CD1c-positive myeloid dendritic cell (primary cell): ENCODE results near the gene SELENOO.
"Not testable (repeated sequence)": the region's sequence is repeated elsewhere in the genome, so short reads cannot be mapped to it uniquely, and the experiment has no call there.

ENCODE experiments used
- DNase-seq: peaks from one replicate; pipeline ENCODE4 v3.0.0-alpha.2; 2016; ENCODE audit errors: extremely low spot score

SELENOO gene

DNA sequence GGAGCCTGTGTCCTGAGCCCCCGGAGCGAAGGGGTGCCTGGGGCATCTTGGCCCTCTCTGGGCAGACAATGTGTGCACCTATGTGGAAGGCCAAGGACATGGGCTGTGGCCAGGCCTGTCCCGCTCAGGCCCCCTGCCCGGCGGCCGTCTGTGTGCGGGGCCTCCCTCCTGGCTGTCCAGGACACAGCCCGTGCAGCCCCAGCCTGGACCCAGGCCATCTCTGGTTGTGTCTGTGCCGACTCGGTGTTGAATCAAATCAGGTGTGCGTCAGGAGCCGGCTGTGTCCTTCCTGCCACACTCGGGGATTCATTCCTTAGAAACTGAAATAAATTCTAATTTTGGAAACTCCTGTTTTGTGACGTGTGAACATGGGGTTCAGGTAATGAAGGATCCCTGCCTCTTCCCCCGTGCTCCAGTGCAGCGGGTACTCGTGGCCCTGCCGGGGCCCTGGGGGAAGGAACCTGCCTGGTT lies 1.5 kb upstream of the SELENOO start:
- no peak for DNase-seq

GRCh38 chr22:50199829-50200460 lies 866 bp upstream of the SELENOO start:
- DNase-seq: peak; percentile 20

DNA sequence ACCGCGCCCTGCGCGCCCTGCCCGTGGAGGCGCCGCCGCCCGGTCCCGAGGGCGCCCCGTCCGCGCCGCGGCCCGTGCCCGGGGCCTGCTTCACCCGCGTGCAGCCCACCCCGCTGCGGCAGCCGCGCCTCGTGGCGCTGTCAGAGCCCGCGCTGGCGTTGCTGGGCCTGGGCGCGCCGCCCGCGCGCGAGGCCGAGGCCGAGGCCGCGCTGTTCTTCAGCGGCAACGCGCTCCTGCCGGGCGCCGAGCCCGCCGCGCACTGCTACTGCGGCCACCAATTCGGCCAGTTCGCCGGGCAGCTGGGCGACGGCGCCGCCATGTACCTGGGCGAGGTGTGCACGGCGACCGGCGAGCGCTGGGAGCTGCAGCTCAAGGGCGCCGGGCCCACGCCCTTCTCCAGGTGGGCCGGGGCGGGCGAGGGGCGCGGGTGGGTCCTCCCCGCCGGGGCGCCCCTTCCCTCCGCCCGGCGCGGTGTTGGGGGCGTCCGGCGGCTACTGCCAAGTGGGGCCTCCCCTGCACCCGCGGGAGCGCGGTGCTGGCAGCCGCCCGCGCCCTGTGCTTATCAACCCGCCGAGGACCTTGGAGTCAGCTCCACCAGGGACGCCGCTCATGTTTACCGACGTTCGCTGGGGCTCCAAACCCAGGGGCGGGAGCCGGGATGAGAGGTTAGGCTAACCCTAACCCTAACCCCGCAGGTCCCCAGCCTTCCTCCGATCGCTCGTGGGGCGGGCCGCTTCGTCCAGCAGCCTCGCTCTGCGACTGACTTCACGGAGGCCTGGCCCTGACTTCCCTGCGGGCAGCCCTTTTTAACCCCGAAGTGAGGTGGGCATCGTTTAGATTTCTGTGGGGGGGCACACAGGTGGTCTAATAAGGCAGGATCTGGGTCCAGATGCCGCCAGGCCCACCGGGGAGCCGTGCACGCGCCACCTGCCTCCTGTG lies 649 bp downstream of the SELENOO start:
- peak; percentile 28 for DNase-seq

- DNase-seq: no peak
Observed at GRCh38 chr22:50202130-50202666, 1.4 kb downstream of the SELENOO start.

DNA sequence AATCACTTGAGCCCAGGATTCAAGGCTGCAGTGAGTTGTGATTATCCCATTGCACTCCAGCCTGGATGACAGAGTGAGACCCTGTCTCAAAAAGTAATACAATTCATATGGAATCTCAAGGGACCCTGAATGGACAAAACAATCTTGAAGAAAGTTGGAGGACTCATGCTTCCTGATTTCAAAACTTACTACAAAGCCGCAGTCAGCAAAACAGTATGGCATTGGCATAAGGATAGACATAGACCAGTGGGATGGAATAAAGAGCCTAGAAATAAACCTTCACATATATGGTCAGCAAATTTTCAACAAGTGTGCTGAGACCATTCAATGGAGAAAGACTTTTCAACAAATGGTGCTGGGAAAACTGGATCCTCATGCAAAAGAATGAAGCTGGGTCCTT lies 2.5 kb downstream of the SELENOO start:
- no peak for DNase-seq

DNA sequence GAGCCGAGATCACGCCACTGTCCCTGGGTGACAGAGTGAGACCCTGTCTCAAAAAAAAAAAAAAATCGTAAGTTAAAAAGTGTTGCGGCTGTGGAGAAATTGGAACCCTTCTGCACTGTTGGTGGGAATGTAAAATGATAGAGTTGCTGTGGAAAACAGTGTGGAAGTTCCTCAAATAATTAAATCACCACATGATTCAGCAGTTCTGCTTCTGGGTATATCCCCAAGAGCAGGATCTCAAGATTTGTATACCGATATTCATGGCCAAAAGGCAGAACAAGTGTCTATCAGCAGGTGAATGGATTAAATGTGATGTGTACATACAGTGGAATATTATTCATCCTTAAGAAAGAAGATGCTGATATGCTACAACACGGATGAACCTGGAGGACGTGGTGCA lies 3.8 kb downstream of the SELENOO start:
- DNase-seq: peak; percentile 49

DNA sequence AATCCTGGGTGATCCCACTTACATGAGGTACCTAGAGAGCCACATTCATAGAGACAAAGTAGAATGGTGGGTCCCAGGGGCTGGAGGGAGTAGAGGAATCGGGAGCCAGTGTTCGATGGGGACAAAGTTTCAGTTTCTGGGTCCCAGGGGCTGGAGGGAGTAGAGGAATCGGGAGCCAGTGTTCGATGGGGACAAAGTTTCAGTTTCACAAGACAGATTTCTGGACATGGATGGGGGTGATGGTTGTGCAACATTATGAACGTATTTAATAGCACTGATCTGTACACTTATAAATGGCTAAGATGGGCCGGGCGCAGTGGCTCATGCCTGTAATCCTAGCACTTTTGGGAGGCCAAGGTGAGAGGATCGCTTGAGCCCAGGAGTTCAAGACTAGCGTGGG lies 4.2 kb downstream of the SELENOO start:
- not testable (repeated sequence) for DNase-seq

GRCh38 chr22:50205781-50206569 lies 5.2 kb downstream of the SELENOO start:
- DNase-seq: no peak

DNA sequence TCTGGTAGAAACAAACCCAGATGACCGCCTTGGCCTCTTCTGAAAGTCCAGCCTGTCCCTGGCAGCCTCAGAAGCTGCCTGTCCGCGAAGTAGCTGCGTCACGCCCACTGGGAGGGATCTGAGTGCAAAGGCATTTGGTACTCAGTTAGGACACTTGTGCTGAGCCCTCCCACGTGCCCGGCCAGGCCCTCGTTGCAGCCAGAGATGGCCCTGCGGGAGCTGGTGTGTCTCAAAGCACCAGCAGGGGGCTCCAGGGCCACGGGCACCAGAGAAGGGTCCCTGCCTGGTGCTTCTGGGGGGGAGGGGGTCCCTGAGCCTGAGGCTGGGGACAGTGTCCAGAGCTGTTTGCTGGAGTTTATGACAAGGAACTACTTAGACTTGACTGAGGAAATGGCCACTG lies 5.8 kb downstream of the SELENOO start:
- DNase-seq: peak; percentile 57

GRCh38 chr22:50207383-50208140 lies 6.8 kb downstream of the SELENOO start:
- DNase-seq: peak; percentile 9

DNA sequence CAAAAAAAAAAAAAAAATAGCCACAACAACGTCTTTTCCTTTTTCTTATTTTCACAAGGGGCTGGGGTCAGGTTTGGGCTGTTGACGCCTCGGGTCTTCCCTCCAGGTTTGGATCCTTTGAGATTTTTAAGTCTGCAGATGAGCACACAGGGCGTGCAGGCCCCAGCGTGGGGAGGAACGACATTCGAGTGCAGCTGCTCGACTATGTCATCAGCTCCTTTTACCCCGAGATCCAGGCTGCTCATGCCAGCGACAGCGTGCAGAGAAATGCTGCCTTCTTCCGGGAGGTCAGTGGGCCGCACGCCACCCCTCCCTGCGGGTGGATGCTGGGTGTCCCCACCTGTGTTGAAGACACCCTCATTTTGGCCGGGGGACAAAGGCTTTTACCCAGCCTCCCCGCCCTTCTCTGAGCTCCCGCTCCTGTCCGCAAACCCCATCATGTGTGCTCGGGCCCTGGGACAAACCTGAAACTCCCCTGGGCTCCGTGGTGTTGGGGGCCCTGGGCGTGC lies 7.7 kb downstream of the SELENOO start:
- no peak for DNase-seq

DNA sequence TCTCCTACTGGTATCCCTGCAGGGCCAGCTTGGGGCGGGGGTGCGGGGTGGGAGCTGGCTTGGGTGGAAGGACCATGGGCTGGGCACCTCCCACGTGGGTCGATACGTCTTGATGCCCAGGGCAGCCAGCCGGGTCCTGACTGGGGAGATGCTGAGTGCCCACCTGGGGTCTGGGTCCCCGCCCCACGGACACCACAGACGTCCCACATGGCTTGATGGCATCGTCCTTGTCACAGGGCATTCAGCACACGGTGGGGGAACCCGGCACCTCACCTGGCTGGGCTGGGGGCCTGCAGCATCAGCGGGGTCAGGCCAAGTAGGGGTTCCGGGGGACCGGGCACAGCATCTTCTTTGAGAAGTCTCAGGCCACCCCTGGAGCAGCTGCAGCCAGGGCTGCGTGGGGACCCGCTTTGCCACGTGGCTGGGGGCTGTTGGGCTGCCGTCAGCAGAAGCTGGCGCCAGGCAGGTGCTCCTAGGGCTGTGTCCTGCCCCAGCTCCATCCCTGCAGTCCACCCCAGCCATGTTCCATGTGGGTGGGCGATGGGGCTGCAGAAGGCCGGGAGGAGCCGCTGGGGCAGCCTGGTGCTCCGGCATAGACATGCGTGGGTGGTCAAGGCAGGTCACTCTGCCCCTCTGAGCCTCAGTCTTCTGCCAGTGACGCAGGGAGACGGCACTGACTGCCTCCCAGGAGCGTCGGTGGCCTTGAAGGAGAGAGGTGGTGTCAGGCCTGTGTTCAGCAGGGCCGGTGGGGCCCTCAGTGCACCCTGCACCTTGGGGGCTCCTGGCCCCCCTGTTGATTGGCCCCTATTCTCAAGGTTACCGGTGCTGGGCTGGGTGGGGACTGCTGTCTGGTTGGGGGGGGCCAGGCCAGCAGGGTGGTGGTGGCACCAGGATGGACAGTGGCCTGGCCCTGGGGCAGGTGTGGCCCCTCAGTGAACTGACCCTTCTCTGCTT lies 8.4 kb downstream of the SELENOO start:
- no peak for DNase-seq

GRCh38 chr22:50209893-50210292 lies 9.1 kb downstream of the SELENOO start:
- peak; percentile 79 for DNase-seq

GRCh38 chr22:50210378-50211139 lies 9.7 kb downstream of the SELENOO start:
- no peak for DNase-seq

DNA sequence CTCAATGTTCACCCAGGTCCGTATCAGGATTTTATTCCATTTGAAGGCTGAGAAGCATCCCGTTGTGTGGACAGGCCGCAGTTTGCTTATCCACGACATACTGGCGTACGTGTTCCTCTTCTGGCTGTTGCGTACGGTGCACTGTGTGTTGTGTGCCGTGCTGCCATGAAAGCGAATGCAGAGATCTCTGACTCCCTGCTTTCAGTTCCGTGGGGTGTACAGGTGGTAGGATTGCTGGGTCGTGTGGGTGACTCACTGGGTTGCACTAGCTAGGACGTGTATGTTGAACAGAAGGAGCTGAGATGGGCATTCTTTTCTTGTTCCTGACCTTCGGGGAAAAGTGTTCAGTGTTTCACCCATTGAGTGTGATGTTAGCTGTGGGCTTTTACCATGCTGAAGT lies 10.3 kb downstream of the SELENOO start:
- no peak for DNase-seq

GRCh38 chr22:50213263-50213662 lies 12.5 kb downstream of the SELENOO start:
- DNase-seq: no peak

GRCh38 chr22:50215297-50216054 lies 14.7 kb downstream of the SELENOO start:
- DNase-seq: no peak

DNA sequence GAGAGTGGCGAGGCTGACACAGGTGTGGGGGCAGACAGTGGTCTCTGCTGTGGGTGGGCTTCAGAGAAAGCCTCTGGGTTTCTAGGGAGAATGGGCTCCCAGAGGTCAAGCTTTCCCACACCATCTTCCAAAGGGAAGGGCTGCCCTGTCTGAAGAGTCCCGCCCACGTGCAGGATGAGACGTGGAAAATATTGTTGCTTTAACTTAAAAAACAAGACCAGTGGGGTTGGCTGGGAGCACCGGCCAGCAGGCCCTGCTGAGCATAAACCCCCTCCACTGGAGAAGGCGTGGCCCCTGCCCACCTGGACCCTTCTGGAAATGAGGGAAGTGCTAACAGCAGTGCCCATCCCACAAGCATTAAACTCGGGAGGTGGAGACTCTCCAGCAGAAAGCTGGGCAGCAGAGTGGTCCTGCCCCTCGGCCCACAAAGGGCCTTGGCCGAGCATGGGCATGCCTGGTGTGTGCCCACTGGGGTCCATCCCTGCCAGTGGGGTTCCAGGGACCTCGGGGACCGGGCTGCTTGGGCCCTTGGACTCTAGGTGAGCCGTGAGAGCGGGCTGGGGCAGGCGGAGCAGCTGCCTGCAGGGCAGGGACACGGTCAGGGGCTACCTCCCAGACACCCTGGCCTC lies 15.4 kb downstream of the SELENOO start:
- no peak for DNase-seq
